K562 (cell line): Measurements from ENCODE around the gene KIF26A. TPM values are rescaled to one million over a fixed set of nuclear protein-coding genes. Genes with fewer than 3 reads are reported as not detected.

Experiments
- ATAC-seq: fragments of 200-7000 bp; cut with Tn5 transposase; 3 replicates; pipeline ENCODE4 v1.9.1; 2020; ENCODE audit warnings: moderate library complexity
- BruUV-seq: library from RNA; stranded (reverse); fragments of 400-500 nt; replicated peaks from 2 replicates; lab custom pipeline; 2021; lab: Mats Ljungman, UMichigan
- CTCF ChIA-PET: fragments of 300-600 bp; formaldehyde crosslinking; extraction: SDS; loops from one replicate; lab custom pipeline; 2021; ENCODE audit warnings: low intra/inter-chr PET ratio; lab: Yijun Ruan, JAX
- POLR2A ChIA-PET: fragments of 300-600, 350-650 bp; sonication (Branson Sonifier 250); formaldehyde crosslinking; extraction: SDS; loops from one replicate; lab custom pipeline; 2021; ENCODE audit warnings: antibody characterized with exemption, inconsistent platforms; lab: Yijun Ruan, JAX
- DNase-seq, 4 experiments: peaks; one replicate each; pipeline versions ENCODE4 v3.0.0 to v3.0.0-alpha.2; 2011 to 2018; ENCODE audit warnings: low spot score in 3 of 4, mixed read lengths in 3 of 4; ENCODE audit errors: extremely low read depth in 1 of 4
- FAIRE-seq: peaks from 2 replicates; lab custom pipeline; 2011; peaks lifted over from hg19 to GRCh38; lab: Jason Lieb, UNC
- H2AFZ ChIP-seq: 2 replicates; pipeline ENCODE4 v1.6.0; 2011; ENCODE audit warnings: low read depth, low read length, control low read depth, inconsistent platforms
- H3K27ac ChIP-seq: fragments of 200-600 bp; 3 replicates; pipeline ENCODE4 v1.8.0; 2011; ENCODE audit warnings: low read depth, mild to moderate bottlenecking, control low read depth, inconsistent platforms, low read length, moderate library complexity, mixed read lengths; ENCODE audit errors: extremely low read depth
- H3K27me3 ChIP-seq, 2 experiments: fragments of 300-600 bp in 1 of 2; 2 replicates in 1 of 2; 3 replicates in 1 of 2; pipeline versions ENCODE4 v1.6.0 to v1.8.0; 2011; ENCODE audit warnings: inconsistent platforms in 2 of 2, low read length in 2 of 2, mild to moderate bottlenecking in 1 of 2, mixed read lengths in 1 of 2, moderate library complexity in 1 of 2; ENCODE audit not compliant: control insufficient read depth in 2 of 2, insufficient read depth in 2 of 2
- H3K36me3 ChIP-seq: fragments of 300-600 bp; 3 replicates; pipeline ENCODE4 v1.8.0; 2011; ENCODE audit warnings: mild to moderate bottlenecking, low read length, inconsistent platforms; ENCODE audit not compliant: control insufficient read depth, insufficient read depth
- H3K4me1 ChIP-seq, 2 experiments: fragments of 200-600 bp in 1 of 2; replicated peaks in 1 of 2; 2 replicates in 1 of 2; 3 replicates in 1 of 2; pipeline versions ENCODE4 v1.5.1 to v1.8.0; 2011; ENCODE audit warnings: inconsistent platforms in 2 of 2, low read length in 2 of 2, mild to moderate bottlenecking in 1 of 2, mixed read lengths in 1 of 2, moderate library complexity in 1 of 2; ENCODE audit not compliant: control insufficient read depth in 2 of 2, insufficient read depth in 2 of 2
- H3K4me2 ChIP-seq: 2 replicates; pipeline ENCODE4 v1.6.1; 2011; ENCODE audit warnings: low read length, control low read depth, inconsistent platforms, mixed read lengths; ENCODE audit not compliant: insufficient read depth
- H3K4me3 ChIP-seq: fragments of 200-600 bp; sonication (generic), shearing (Covaris generic); 2 replicates; pipeline ENCODE4 v1.5.1; 2016; ENCODE audit warnings: control low read depth, inconsistent platforms
- H3K79me2 ChIP-seq: fragments of 200-600 bp; 3 replicates; pipeline ENCODE4 v1.8.0; 2011; ENCODE audit warnings: low read length, inconsistent platforms; ENCODE audit not compliant: control insufficient read depth, insufficient read depth
- H3K9ac ChIP-seq, 2 experiments: 2 replicates each; pipeline versions ENCODE4 v1.6.0 to v1.6.1; 2011; ENCODE audit warnings: low read depth in 2 of 2, low read length in 2 of 2, control low read depth in 1 of 2, inconsistent platforms in 1 of 2, mild to moderate bottlenecking in 1 of 2, mixed read lengths in 1 of 2; ENCODE audit not compliant: insufficient read depth in 1 of 2
- H3K9me1 ChIP-seq: one replicate; pipeline ENCODE4 v1.6.0; 2011; ENCODE audit warnings: inconsistent platforms, mild to moderate bottlenecking, low read length, moderate library complexity; ENCODE audit not compliant: control insufficient read depth, insufficient read depth
- H3K9me3 ChIP-seq: replicated peaks from 2 replicates; pipeline ENCODE4 v1.5.1; 2011; ENCODE audit warnings: low read depth, low read length, inconsistent platforms; ENCODE audit not compliant: control insufficient read depth, insufficient read depth
- H4K20me1 ChIP-seq: replicated peaks from 2 replicates; pipeline ENCODE4 v1.6.1; 2011; ENCODE audit warnings: low read length, inconsistent platforms, mixed read lengths; ENCODE audit not compliant: control insufficient read depth, insufficient read depth
- ATF6 ChIP-seq: sonication (generic); formaldehyde crosslinking; IDR thresholded peaks from 2 replicates; pipeline ENCODE4 v1.4.0; 2020; ENCODE audit warnings: mild to moderate bottlenecking, missing genetic modification reagents
- CHCHD3 ChIP-seq: fragments of 250-450 bp; sonication (Bioruptor Pico); IDR thresholded peaks from 2 replicates; pipeline ENCODE4 v2.1.2; 2022; ENCODE audit warnings: mild to moderate bottlenecking
- FIP1L1 ChIP-seq: fragments of 200-400 bp; formaldehyde crosslinking; IDR thresholded peaks from 2 replicates; pipeline ENCODE4 v1.6.1; 2018; ENCODE audit warnings: mild to moderate bottlenecking, low read depth, low read length; ENCODE audit not compliant: poor library complexity, severe bottlenecking
- HDAC2 ChIP-seq: fragments of 450-650 bp; IDR thresholded peaks from 2 replicates; pipeline ENCODE4 v1.6.1; 2016; ENCODE audit warnings: mild to moderate bottlenecking
- KAT8 ChIP-seq: fragments of 450-650 bp; IDR thresholded peaks from 2 replicates; pipeline ENCODE4 v1.6.1; 2016; ENCODE audit warnings: low read depth, mild to moderate bottlenecking
- MED1 ChIP-seq: sonication (generic); formaldehyde crosslinking; IDR thresholded peaks from 2 replicates; pipeline ENCODE4 v1.8.1; 2023; ENCODE audit warnings: missing genetic modification reagents, borderline replicate concordance
- PHTF2 ChIP-seq: fragments of 250-450 bp; sonication (Bioruptor Pico); IDR thresholded peaks from 2 replicates; pipeline ENCODE4 v1.5.0; 2021; ENCODE audit warnings: mild to moderate bottlenecking
- TAF9B ChIP-seq: fragments of 450-650 bp; IDR thresholded peaks from 2 replicates; pipeline ENCODE4 v1.6.1; 2018; ENCODE audit warnings: mild to moderate bottlenecking; ENCODE audit not compliant: partially characterized antibody
- ZNF263 ChIP-seq: sonication (generic); formaldehyde crosslinking; IDR thresholded peaks from 2 replicates; pipeline ENCODE4 v1.8.0; 2022; ENCODE audit warnings: mild to moderate bottlenecking, missing genetic modification reagents, borderline replicate concordance
- WGBS: fragments of 100-300 bp; shearing (Covaris generic); methylation state at CpG from one replicate; pipeline ENCODE4 v1.1.6; 2016; ENCODE audit warnings: low coverage, mixed read lengths; ENCODE audit not compliant: insufficient coverage; ENCODE audit errors: missing lambda C conversion rate; 5-methylcytosine and 5-hydroxymethylcytosine counted together
- in situ Hi-C: fragments of 300-500 bp; cut with MboI; formaldehyde crosslinking; loops from 4 replicates; pipeline ENCODE4 v1.15.0; 2018; ENCODE audit warnings: inconsistent platforms, mixed read lengths
- intact Hi-C: fragments of 100-400 bp; cut with micrococcal nuclease; formaldehyde crosslinking; loops from 2 replicates; pipeline ENCODE4 v1.14.2; 2022
- polyA plus RNA-seq, 8 experiments: library from polyadenylated mRNA; depleted of rRNA in 4 of 8; stranded (reverse) in 5 of 8; unstranded in 3 of 8; fragments of >200 nt; fragmentation: Nextera tagmentation in 2 of 8; fragmentation: Illumina TruSeq in 1 of 8; extraction: Ambion mirVana in 2 of 8; extraction: Trizol in 1 of 8; gene quantifications; 2 replicates each; pipeline versions ENCODE4 v1.2.1 to v1.2.3, GENCODE V29; 2011 to 2014; ENCODE audit warnings: inconsistent platforms in 1 of 8, missing spikeins in 1 of 8
- total RNA-seq, 7 experiments: library from RNA; depleted of rRNA in 6 of 7; stranded (reverse); fragments of >200 nt in 6 of 7; fragmentation: Illumina TruSeq in 2 of 7; extraction: Trizol in 2 of 7; gene quantifications; 2 replicates each; pipeline versions ENCODE4 v1.2.1 to v1.2.3, GENCODE V29; 2011 to 2021; ENCODE audit warnings: low replicate concordance in 1 of 7

The KIF26A gene
- total and polyA plus RNA-seq, 9 of the 15 experiments (the other 6 are each of a cell fraction or from before 2014, with no cell fraction given): 0.04 TPM; not detected in 8

- POLR2A ChIA-PET: no interaction called here
- intact Hi-C loops (no loop called here), in situ Hi-C loops (no loop called here)
- CTCF ChIA-PET: no interaction called here
- Histone ChIP-seq H3K4me1 (peaks cover 0 to 16% of the 10 kb centered on the region in 2 experiments; a peak in 2 of 5 replicates), H3K9me3 (no peaks in the 10 kb centered on the region), H3K4me3 (no peak overlapping the region), H3K4me2 (no peak overlapping the region), H3K9me1 (no peaks in the 10 kb centered on the region), H3K27ac (no peak overlapping the region), H3K79me2 (no peaks in the 10 kb centered on the region), H3K36me3 (no peaks in the 10 kb centered on the region), H3K27me3 (peaks cover 0 to 29% of the 10 kb centered on the region in 2 experiments; a peak in 2 of 5 replicates), H4K20me1 (no peaks in the 10 kb centered on the region), H3K9ac (no peak overlapping the region), H2AFZ (no peak overlapping the region)
- DNase-seq (no peak), ATAC-seq (no peak), FAIRE-seq (no peak)
- BruUV-seq: no TSS peak
- under 1% methylated on average over 13 of the region's 15 CpGs for WGBS
- TF ChIP-seq ZNF263 (CRISPR knock-in tag): no peak
Observed at GRCh38 chr14:104145826-104146601, 7.6 kb downstream of the KIF26A start.

- no TSS peak for BruUV-seq
- no peak for DNase-seq
- no peak overlapping the region for H3K4me3 ChIP-seq
- intact Hi-C loops (no loop called here), in situ Hi-C loops (no loop called here)
- peaks cover 0 to 29% of the 10 kb centered on the region in 2 experiments; a peak in 2 of 5 replicates for H3K27me3 ChIP-seq
- H3K9me1 ChIP-seq: no peaks in the 10 kb centered on the region
- no peak overlapping the region for H3K4me2 ChIP-seq
- H4K20me1 ChIP-seq: no peaks in the 10 kb centered on the region
- H3K4me1 ChIP-seq: peaks cover 0 to 16% of the 10 kb centered on the region in 2 experiments; a peak in 2 of 5 replicates
- H3K79me2 ChIP-seq: no peaks in the 10 kb centered on the region
- H3K9me3 ChIP-seq: no peaks in the 10 kb centered on the region
- WGBS: 2% methylated on average over 8 of the region's 22 CpGs
- no peak overlapping the region for H3K9ac ChIP-seq
- ChIA-PET POLR2A (no interaction called here), CTCF (no interaction called here)
- no peak overlapping the region for H3K27ac ChIP-seq
- ATAC-seq: no peak
- no peak overlapping the region for H2AFZ ChIP-seq
- H3K36me3 ChIP-seq: no peaks in the 10 kb centered on the region
- FAIRE-seq: no peak
- TF ChIP-seq MED1 (no peak), CHCHD3 (CRISPR knock-in tag) (no peak), TAF9B (no peak), HDAC2 (no peak), PHTF2 (CRISPR knock-in tag) (no peak), ATF6 (CRISPR knock-in tag) (no peak), FIP1L1 (no peak), KAT8 (no peak)
Observed at GRCh38 chr14:104146651-104147345, 8.4 kb downstream of the KIF26A start.
